Stimulated activated naive CD8-positive, alpha-beta T cell treated with anti-CD3 and anti-CD28 coated beads, Interleukin-15, Interleukin-2, amounts not matched to agents 100 U/mL and 50 U/mL, for 24 hours (primary cell): Measurements from ENCODE around the gene LSM3.
A peak's percentile ranks its signal among the peaks of the same experiment; 100 is the strongest.

ENCODE experiments used
- ATAC-seq: fragments of 150-1000 bp; cut with Tn5 transposase; one replicate; pipeline ENCODE4 v1.10.0; 2021
- DNase-seq: peaks from one replicate; pipeline ENCODE4 v3.0.0; 2021

LSM3 gene

DNA sequence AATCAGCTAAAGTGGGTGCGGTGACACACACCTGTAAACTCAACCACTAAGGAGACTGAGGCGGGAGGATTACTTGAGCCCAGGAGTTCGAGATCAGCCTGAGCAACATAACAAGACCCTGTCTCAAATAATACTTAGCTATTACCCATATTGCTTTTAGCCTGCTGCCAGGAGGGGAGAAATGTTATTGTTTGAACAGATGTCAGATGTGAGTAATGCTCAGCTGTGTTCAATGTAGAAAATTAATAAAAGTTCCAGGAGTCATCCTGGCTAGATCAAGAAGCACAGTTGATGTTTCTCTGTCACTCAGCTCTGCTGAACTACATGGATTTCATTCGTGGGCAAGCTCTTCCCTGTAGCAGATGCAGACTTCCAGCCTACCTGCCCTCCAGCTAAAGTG lies 22.2 kb downstream of the LSM3 start:
- no peak for ATAC-seq

DNA sequence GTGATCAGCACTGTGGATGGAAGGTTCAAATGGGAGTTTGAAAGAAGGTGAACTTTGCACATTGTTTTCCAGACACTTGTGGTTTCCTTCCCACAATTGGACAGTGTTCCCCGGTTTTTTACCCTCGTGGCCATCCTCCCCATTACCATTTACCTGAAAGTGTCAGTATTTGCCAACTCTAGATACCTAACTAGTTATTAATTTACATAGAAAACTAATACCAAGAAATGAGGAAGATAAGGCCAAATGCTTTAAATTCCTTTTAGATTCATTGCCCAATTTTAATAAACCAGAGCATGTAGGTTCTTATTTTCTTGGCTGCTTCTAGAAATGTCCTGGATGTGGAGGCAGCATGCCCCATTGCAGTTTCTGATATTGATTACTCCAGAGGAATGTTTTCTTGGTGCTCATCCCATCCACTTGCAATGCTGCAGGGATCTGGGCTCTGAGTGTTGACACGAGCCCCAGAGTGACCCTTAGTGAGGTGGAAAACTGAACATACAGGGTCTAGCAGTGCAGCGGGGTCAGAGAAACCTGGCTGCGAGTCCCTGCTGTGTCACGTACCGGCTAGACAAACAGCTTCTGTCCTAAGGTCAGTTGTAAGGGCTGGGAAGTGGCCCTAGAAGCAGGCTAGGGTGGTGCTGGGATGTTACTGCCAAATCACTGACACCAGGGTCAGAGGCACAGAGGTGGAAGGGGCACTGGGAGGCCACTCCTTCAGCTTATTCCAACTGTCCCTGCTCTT lies 23.5 kb downstream of the LSM3 start:
- DNase-seq = no peak
- ATAC-seq = no peak

More for the DNA sequence above, 22.2 kb downstream of the LSM3 start:
- no peak for DNase-seq

- ATAC-seq = no peak
Observed at GRCh38 chr3:14202874-14203520, 24.4 kb downstream of the LSM3 start.

GRCh38 chr3:14203521-14204079 lies 25.0 kb downstream of the LSM3 start:
- ATAC-seq (no peak), DNase-seq (peak; percentile 36)

More at GRCh38 chr3:14202874-14203520, 24.4 kb downstream of the LSM3 start:
- DNase-seq = no peak

DNA sequence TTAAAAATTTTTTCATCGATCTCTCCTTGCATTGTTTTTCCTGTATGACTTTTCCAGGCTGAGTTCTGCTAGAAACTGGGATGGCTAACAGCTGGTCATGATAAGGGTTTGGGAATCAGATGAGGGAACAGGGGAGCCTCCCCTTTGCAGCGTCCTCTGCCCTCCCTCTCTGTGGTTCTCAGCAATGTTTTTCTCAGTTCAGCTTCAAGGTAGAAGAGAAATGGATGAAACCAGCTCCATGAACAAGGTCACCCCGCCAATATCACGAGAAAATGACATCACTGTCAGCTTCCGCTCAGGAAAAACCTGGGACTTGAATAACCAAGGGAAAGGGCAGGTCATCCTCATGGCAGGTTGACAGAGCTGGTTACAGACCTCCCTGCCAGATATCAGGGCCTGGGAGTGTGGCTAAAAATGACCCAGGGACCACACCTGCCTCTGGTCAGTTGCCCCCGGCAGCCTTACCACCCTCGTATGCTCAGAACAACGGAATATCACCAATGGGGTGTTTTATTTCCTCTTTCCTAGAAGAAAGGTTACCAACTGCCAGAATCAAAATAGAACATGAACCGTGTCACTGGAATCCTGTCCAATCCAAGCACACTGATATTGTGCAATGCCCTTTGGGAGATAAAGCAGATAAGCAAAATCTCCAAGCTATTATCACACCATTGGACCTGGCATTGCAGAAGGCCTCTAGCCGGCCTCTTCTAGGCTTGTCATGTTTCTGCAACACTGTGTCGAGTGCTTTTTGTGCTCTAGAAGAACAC lies 26.1 kb downstream of the LSM3 start:
- ATAC-seq (no peak), DNase-seq (no peak)

- ATAC-seq = no peak
- no peak for DNase-seq
Observed at GRCh38 chr3:14206548-14207177, 28.0 kb downstream of the LSM3 start.

DNA sequence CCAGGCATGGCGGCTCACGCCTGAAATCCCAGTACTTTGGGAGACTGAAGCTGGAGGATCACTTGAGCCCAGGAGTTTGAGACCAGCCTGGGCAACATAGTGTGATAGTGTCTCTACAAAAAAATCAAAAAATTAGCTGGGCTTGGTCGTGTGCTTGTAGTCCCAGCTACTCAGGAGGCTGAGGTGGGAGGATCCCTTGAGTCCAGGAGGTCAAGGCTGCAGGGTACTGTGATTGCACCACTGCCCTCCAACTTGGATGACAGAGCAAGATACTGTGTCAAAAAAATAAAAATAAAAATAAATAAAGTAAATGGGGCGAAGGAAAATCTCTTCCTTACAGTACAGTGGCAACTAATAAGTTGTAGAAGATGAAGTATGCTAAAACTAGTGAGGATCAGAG lies 29.6 kb downstream of the LSM3 start:
- no peak for DNase-seq
- ATAC-seq = no peak

DNA sequence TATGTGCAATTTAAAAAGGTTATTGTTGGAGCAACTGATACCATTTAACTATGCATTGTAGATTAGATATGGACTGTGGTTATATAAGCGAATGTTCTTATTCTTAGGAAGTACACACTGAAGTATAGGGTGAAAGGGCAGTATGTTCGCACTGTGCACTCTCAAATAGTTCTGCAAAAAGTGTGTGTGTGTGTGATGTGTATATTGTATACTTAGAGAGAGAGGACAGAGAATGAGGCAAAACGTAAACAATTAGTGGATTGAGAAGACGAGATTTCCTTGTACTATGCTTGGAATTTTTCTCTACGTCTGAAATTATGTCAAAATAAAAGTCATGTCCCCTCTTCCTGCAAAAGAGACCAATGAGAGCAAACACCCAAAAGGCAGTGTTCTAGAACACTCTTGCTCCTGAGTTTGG lies 30.4 kb downstream of the LSM3 start:
- DNase-seq (no peak), ATAC-seq (no peak)

- ATAC-seq (no peak), DNase-seq (no peak)
Observed at GRCh38 chr3:14209581-14210289, 31.1 kb downstream of the LSM3 start.

GRCh38 chr3:14210290-14210688 lies 31.7 kb downstream of the LSM3 start:
- no peak for ATAC-seq

DNA sequence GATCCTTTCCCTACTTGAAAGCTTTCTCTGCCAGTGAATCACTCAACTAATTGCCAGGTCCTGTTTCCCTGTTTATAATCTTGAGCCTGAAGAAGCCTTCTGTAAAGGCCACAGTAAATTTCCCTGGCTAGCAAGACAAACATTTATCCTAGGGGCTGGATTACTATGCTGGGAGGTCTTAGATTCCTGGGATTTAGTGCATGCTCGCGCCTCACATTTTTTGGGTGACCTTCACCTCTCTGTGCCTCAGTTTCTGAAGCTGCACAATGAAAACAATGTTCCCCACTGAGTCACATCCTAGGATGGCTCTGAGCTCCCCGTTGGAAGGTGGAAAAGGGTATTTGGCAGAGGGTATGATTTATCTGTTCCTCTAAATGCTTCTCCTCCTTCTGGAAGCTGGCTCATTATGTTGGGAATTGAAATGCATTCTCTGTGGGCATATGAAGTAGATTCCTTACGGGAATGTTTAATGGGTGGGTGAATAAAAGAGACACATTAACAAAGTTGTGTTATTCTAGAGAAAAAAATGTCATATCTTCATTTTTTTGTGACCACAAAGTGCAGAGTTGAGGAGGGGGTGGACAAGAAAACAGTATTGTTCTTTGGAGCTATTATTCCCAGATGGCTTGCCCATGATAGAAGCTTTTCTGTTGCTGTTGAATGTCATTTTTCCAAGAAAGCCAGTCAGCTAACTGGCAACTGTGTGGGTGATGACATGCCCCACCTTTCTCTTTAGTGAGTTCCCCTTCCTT lies 32.4 kb downstream of the LSM3 start:
- DNase-seq (no peak), ATAC-seq (no peak)

More at GRCh38 chr3:14210290-14210688, 31.7 kb downstream of the LSM3 start:
- no peak for DNase-seq

- no peak for ATAC-seq
- DNase-seq = no peak
Observed at GRCh38 chr3:14211621-14212020, 33.0 kb downstream of the LSM3 start.

- no peak for ATAC-seq
- no peak for DNase-seq
Observed at GRCh38 chr3:14212032-14212431, 33.4 kb downstream of the LSM3 start.

DNA sequence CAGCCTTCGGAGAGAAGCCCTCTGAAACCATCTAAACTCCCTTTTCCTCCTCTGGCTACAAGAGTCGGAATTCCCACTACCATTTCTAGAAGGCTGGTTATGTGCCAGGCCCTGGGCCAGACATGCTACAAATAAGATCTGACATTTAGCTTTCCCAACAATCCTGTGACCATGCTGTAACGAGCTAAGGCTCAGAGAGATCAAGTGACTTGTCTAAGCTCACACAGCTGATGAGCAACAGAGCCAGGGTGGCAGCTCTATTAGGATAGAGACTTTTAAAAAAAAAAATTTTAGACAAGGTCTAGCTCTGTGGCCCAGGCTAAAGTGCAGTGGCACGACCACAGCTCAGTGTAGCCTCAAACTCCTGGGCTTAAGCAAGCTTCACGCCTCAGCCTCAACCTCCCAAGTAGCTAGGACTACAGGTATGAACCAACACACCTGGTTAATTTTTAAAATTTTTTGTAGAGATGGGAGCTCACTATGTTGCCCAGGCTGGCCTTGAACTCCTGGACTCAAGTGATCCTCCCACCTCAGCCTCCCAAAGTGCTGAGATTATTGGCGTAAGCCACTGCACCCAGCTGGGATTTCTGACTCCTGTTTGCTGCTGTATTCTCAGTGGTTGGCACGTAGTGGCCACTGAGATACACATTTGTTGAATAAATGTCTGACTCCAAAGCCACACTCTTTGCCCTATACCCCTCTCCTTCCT lies 34.6 kb downstream of the LSM3 start:
- DNase-seq (no peak), ATAC-seq (no peak)

DNA sequence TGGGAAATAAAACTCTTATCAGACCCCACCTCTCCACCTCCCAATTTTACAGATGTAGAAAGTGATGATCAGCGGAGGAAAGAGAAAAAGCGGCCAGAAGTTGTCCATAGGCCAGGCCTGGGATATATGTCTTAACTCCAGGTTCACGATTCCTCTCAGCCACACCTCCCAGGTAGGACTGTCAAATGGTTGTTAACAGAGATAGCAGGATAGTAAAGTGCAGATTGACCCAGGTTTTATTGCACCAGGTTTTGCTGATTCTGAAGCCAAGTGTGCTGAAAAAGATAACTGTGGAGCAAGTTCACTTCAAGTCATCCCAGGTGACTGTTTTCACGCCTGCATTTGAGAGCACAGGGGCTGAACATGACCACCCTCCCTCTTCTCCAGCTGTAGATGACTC lies 36.1 kb downstream of the LSM3 start:
- DNase-seq = no peak
- ATAC-seq = no peak

GRCh38 chr3:14216257-14217048 lies 37.8 kb downstream of the LSM3 start:
- peak; percentile 98 for ATAC-seq
- DNase-seq = peak; percentile 68

DNA sequence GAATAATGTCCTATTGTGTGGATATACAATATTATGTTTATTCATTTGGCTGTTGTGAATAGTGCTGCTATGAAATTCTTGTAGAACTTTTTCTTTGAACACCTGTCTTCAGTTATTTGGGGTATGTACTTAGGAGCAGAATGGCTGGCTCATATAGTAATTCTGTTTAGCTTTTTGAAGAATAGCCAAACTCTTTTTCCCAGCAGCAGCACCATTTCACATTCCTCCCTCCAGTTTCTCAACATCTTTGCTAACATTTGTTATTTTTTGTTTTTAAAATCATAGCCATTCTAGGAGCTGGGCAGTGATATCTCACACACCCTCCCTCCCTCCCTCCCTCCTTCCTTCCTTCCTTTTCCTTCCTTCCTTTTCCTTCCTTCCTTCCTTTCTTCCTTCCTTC lies 39.7 kb downstream of the LSM3 start:
- DNase-seq (no peak), ATAC-seq (no peak)

DNA sequence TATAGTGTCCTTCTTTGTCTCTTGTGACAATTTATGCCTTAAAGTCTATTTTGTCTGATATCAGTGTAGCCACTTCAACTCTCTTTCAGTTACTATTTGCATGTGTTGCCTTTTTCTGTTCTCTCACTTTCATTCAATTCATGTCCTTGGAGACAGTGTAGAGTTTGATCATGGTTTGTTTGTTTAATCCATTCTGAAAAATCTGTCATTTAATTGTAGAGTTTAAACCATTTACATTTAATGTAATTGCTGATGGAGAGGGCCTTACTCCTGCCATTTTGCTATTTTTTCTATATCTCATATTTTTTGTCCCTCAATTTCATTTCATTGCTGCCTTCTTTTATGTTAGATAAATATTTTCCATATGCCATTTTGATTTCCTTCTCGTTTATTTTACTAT lies 42.3 kb downstream of the LSM3 start:
- no peak for DNase-seq
- ATAC-seq = no peak

GRCh38 chr3:14221902-14222301 lies 43.3 kb downstream of the LSM3 start:
- ATAC-seq (no peak), DNase-seq (no peak)
